Smooth muscle cell of the brain vasculature (primary cell): ENCODE results near the gene CCDC30.
"Not testable (repeated sequence)": the region's sequence is repeated elsewhere in the genome, so short reads cannot be mapped to it uniquely, and the experiment has no call there.

Experiments
- DNase-seq: peaks from one replicate; pipeline ENCODE4 v3.0.0-alpha.2; 2012; ENCODE audit warnings: low read depth, low spot score

Gene CCDC30

GRCh38 chr1:42524330-42524729 lies 61.2 kb downstream of the CCDC30 start:
- no peak for DNase-seq

GRCh38 chr1:42529724-42530181 lies 66.7 kb downstream of the CCDC30 start:
- no peak for DNase-seq

- no peak for DNase-seq
Measured at GRCh38 chr1:42531043-42531442, 68.0 kb downstream of the CCDC30 start.

GRCh38 chr1:42533101-42533863 lies 70.2 kb downstream of the CCDC30 start:
- no peak for DNase-seq

GRCh38 chr1:42541104-42541503 lies 78.0 kb downstream of the CCDC30 start:
- DNase-seq: no peak

- DNase-seq: no peak
Measured at GRCh38 chr1:42551180-42551579, 88.1 kb downstream of the CCDC30 start.

- DNase-seq: no peak
Measured at GRCh38 chr1:42551590-42551989, 88.5 kb downstream of the CCDC30 start.

GRCh38 chr1:42552636-42553035 lies 89.5 kb downstream of the CCDC30 start:
- no peak for DNase-seq

- DNase-seq: no peak
Measured at GRCh38 chr1:42557230-42557851, 94.3 kb downstream of the CCDC30 start.

GRCh38 chr1:42567038-42567437 lies 104.0 kb downstream of the CCDC30 start:
- DNase-seq: no peak

GRCh38 chr1:42576935-42577334 lies 113.8 kb downstream of the CCDC30 start:
- no peak for DNase-seq

- no peak for DNase-seq
Measured at GRCh38 chr1:42586016-42586415, 122.9 kb downstream of the CCDC30 start.

- no peak for DNase-seq
Measured at GRCh38 chr1:42587753-42588152, 124.7 kb downstream of the CCDC30 start.

GRCh38 chr1:42592811-42593210 lies 129.7 kb downstream of the CCDC30 start:
- DNase-seq: no peak

GRCh38 chr1:42593486-42594100 lies 130.5 kb downstream of the CCDC30 start:
- no peak for DNase-seq

GRCh38 chr1:42601472-42601871 lies 138.4 kb downstream of the CCDC30 start:
- DNase-seq: no peak

GRCh38 chr1:42613803-42614131 lies 150.7 kb downstream of the CCDC30 start:
- no peak for DNase-seq

GRCh38 chr1:42618866-42619265 lies 155.8 kb downstream of the CCDC30 start:
- DNase-seq: no peak

- no peak for DNase-seq
Measured at GRCh38 chr1:42620307-42620706, 157.2 kb downstream of the CCDC30 start.

- DNase-seq: not testable (repeated sequence)
Measured at GRCh38 chr1:42621180-42621579, 158.1 kb downstream of the CCDC30 start.

GRCh38 chr1:42627205-42627604 lies 164.1 kb downstream of the CCDC30 start:
- not testable (repeated sequence) for DNase-seq

- DNase-seq: no peak
Measured at GRCh38 chr1:42639116-42639515, 176.0 kb downstream of the CCDC30 start.

GRCh38 chr1:42646056-42646455 lies 183.0 kb downstream of the CCDC30 start:
- no peak for DNase-seq
